ENCODE measurements around the gene FAM83C.

- TF ChIP-seq CTCF (conservative IDR thresholded peaks at IDR 0.05; ENCODE audit: low read depth, low read length) (no peak), EZH2phosphoT487 (IDR thresholded peaks at IDR 0.05; ENCODE audit: borderline replicate concordance, low read length) (no peak), EZH2 (IDR thresholded peaks at IDR 0.05; ENCODE audit: low read length, unreplicated experiment) (no peak)
Observed at GRCh38 chr20:35253010-35253409, 39.2 kb downstream of the FAM83C start.
